Endothelial cell of umbilical vein (primary cell): Measurements from ENCODE around the gene NAA10. TPM values are rescaled to one million over a fixed set of nuclear protein-coding genes. Genes with fewer than 3 reads are reported as not detected.

Source experiments
- BruUV-seq: library from RNA; stranded (reverse); fragments of 400-500 nt; replicated peaks from 2 replicates; lab custom pipeline; 2021; lab: Mats Ljungman, UMichigan
- CTCF ChIA-PET: fragments of 300-600, 350-600 bp; sonication (Branson Sonifier 250); formaldehyde crosslinking; loops from one replicate; lab custom pipeline; 2021; ENCODE audit warnings: antibody characterized with exemption, inconsistent platforms; lab: Charles Lee
- POLR2A ChIA-PET: fragments of 300-600, 350-600 bp; sonication (Branson Sonifier 250); formaldehyde crosslinking; loops from one replicate; lab custom pipeline; 2021; ENCODE audit warnings: antibody characterized with exemption, inconsistent platforms; lab: Charles Lee
- DNase-seq: peaks from one replicate; pipeline ENCODE4 v3.0.0-alpha.2; 2011; ENCODE audit warnings: low read depth, low spot score
- FAIRE-seq: peaks from 2 replicates; lab custom pipeline; 2011; peaks lifted over from hg19 to GRCh38; lab: Jason Lieb, UNC
- H2AFZ ChIP-seq: 2 replicates; pipeline ENCODE4 v1.6.0; 2012; ENCODE audit warnings: low read depth, low read length, control low read depth, inconsistent platforms
- H3K27ac ChIP-seq: 2 replicates; pipeline ENCODE4 v1.5.1; 2011; ENCODE audit warnings: low read depth, mild to moderate bottlenecking, control low read depth, low read length, moderate library complexity; ENCODE audit not compliant: insufficient read depth
- H3K27me3 ChIP-seq, 2 experiments: 2 replicates each; pipeline versions ENCODE4 v1.6.0 to v1.6.1; 2011; ENCODE audit warnings: low read length in 2 of 2, mixed read lengths in 1 of 2; ENCODE audit not compliant: control insufficient read depth in 2 of 2, insufficient read depth in 2 of 2
- H3K36me3 ChIP-seq, 2 experiments: 2 replicates in 1 of 2; 3 replicates in 1 of 2; pipeline ENCODE4 v1.5.1; 2011; ENCODE audit warnings: low read length in 2 of 2, mild to moderate bottlenecking in 1 of 2, moderate library complexity in 1 of 2; ENCODE audit not compliant: control insufficient read depth in 2 of 2, insufficient read depth in 2 of 2; ENCODE audit errors: extremely low read depth in 1 of 2
- H3K4me1 ChIP-seq: 3 replicates; pipeline ENCODE4 v1.5.1; 2011; ENCODE audit warnings: mild to moderate bottlenecking, low read length; ENCODE audit not compliant: control insufficient read depth, insufficient read depth; ENCODE audit errors: extremely low read depth
- H3K4me2 ChIP-seq: 2 replicates; pipeline ENCODE4 v1.6.1; 2011; ENCODE audit warnings: low read length, control low read depth, mixed read lengths; ENCODE audit not compliant: insufficient read depth
- H3K4me3 ChIP-seq, 3 experiments: fragments of 200-600 bp in 1 of 3; sonication (generic), shearing (Covaris generic) in 1 of 3; replicated peaks in 1 of 3; 2 replicates each; pipeline ENCODE4 v1.5.1; 2011 to 2016; ENCODE audit warnings: control low read depth in 3 of 3, low read length in 3 of 3, mild to moderate bottlenecking in 2 of 3, inconsistent platforms in 1 of 3, low read depth in 1 of 3, moderate library complexity in 1 of 3; ENCODE audit not compliant: insufficient read depth in 1 of 3
- H3K79me2 ChIP-seq: 2 replicates; pipeline ENCODE4 v1.6.0; 2012; ENCODE audit warnings: low read length, inconsistent platforms; ENCODE audit not compliant: control insufficient read depth, insufficient read depth
- H3K9ac ChIP-seq: replicated peaks from 2 replicates; pipeline ENCODE3; 2011; ENCODE audit warnings: low read length, control low read depth; ENCODE audit not compliant: insufficient read depth; ENCODE audit errors: extremely low read depth
- H3K9me1 ChIP-seq: replicated peaks from 3 replicates; pipeline ENCODE4 v1.6.0; 2011; ENCODE audit warnings: mild to moderate bottlenecking, low read length; ENCODE audit not compliant: control insufficient read depth, insufficient read depth; ENCODE audit errors: extremely low read depth
- H3K9me3 ChIP-seq: replicated peaks from 2 replicates; pipeline ENCODE4 v1.5.1; 2012; ENCODE audit warnings: low read length, inconsistent platforms; ENCODE audit not compliant: control insufficient read depth, insufficient read depth
- H4K20me1 ChIP-seq: replicated peaks from 2 replicates; pipeline ENCODE3; 2011; ENCODE audit warnings: mild to moderate bottlenecking, low read length; ENCODE audit not compliant: control insufficient read depth, insufficient read depth; ENCODE audit errors: extremely low read depth
- CTCF ChIP-seq, 2 donors: IDR thresholded peaks; 1 replicate in 1 of 2; 2 replicates in 1 of 2; pipeline ENCODE4 v1.5.1; 2011; ENCODE audit warnings: low read length in 2 of 2, mild to moderate bottlenecking in 2 of 2, moderate library complexity in 2 of 2, control low read depth in 1 of 2, inconsistent platforms in 1 of 2, low read depth in 1 of 2; ENCODE audit not compliant: insufficient read depth in 1 of 2; ENCODE audit errors: extremely low read depth in 1 of 2
- EZH2 ChIP-seq: IDR thresholded peaks from 2 replicates; pipeline ENCODE4 v1.6.1; 2012; ENCODE audit warnings: borderline replicate concordance, low read depth, mild to moderate bottlenecking, moderate library complexity, low read length, inconsistent platforms; ENCODE audit not compliant: severe bottlenecking
- FOS ChIP-seq: IDR thresholded peaks from 2 replicates; pipeline ENCODE4 v1.6.1; 2011; ENCODE audit warnings: mild to moderate bottlenecking, low read length, moderate library complexity, borderline replicate concordance; ENCODE audit not compliant: insufficient read depth
- GATA2 ChIP-seq: IDR thresholded peaks from 2 replicates; pipeline ENCODE4 v1.7.0; 2011; ENCODE audit warnings: low read depth, mild to moderate bottlenecking, moderate library complexity, mixed read lengths, low read length; ENCODE audit not compliant: insufficient read length, insufficient read depth
- JUN ChIP-seq: IDR thresholded peaks from 2 replicates; pipeline ENCODE4 v1.6.1; 2011; ENCODE audit warnings: borderline replicate concordance, low read depth; ENCODE audit not compliant: insufficient read length, insufficient read depth
- MAX ChIP-seq: IDR thresholded peaks from 2 replicates; pipeline ENCODE4 v1.6.1; 2011; ENCODE audit not compliant: insufficient read depth, insufficient read length
- MYC ChIP-seq: IDR thresholded peaks from one replicate; pipeline ENCODE4 v1.6.1; 2011; ENCODE audit warnings: mild to moderate bottlenecking, low read depth, low read length
- POLR2A ChIP-seq: IDR thresholded peaks from 2 replicates; pipeline ENCODE4 v1.6.1; 2012; ENCODE audit warnings: low read depth, mild to moderate bottlenecking, control low read depth, low read length
- POLR2AphosphoS5 ChIP-seq: IDR thresholded peaks from 2 replicates; pipeline ENCODE4 v1.6.1; 2012; ENCODE audit warnings: low read depth, mild to moderate bottlenecking, control low read depth, low read length, moderate library complexity; ENCODE audit not compliant: insufficient read depth
- dilution Hi-C: fragments of 300-500 bp; cut with MboI; formaldehyde crosslinking; loops from one replicate; pipeline ENCODE4 v1.15.0; 2019; ENCODE audit warnings: low sequenced_read_pairs; ENCODE audit not compliant: extremely low pct_ligation_motif_present
- intact Hi-C: fragments of 100-400 bp; cut with micrococcal nuclease; formaldehyde crosslinking; loops from one replicate; pipeline ENCODE4 v1.10.0; 2022
- polyA plus RNA-seq, 4 experiments: library from polyadenylated mRNA; depleted of rRNA in 3 of 4; stranded (reverse) in 3 of 4; unstranded in 1 of 4; fragments of >200 nt; gene quantifications; 2 replicates each; pipeline versions ENCODE4 v1.2.1 to v1.2.3, GENCODE V29; 2011 to 2012; ENCODE audit warnings: missing spikeins in 1 of 4
- total RNA-seq: library from RNA; stranded (reverse); gene quantifications from 2 replicates; pipeline ENCODE4 v1.2.3, GENCODE V29; 2021

Gene NAA10
- total and polyA plus RNA-seq, 2 donors (not counting 3 experiments of a cell fraction or from before 2014, with no cell fraction given): 141 to 144 TPM

GRCh38 chrX:153883163-153883843 is 51.5 kb downstream of the NAA10 start:
- Histone ChIP-seq H3K4me1 (no peaks in the 10 kb centered on the region), H3K79me2 (no peaks in the 10 kb centered on the region), H3K9me1 (no peaks in the 10 kb centered on the region), H3K36me3 (no peaks in the 10 kb centered on the region), H3K27ac (no peak overlapping the region), H3K9ac (no peak overlapping the region), H2AFZ (no peak overlapping the region), H3K4me2 (no peak overlapping the region), H4K20me1 (no peaks in the 10 kb centered on the region), H3K27me3 (peaks cover 29 to 38% of the 10 kb centered on the region in 2 experiments), H3K4me3 (no peak overlapping the region), H3K9me3 (no peaks in the 10 kb centered on the region)
- CTCF ChIA-PET: no interaction called here
- POLR2A ChIA-PET: no interaction called here
- TF ChIP-seq EZH2 (no peak), CTCF (IDR thresholded peaks at IDR 0.05; ENCODE audit: extremely low read depth in 1 of 2, insufficient read depth in 1 of 2, low read depth in 1 of 2, low read length in 2 of 2) (no peak), GATA2 (no peak), MAX (no peak), JUN (no peak), POLR2AphosphoS5 (no peak), FOS (no peak), MYC (no peak), POLR2A (no peak)
- no TSS peak for BruUV-seq
- DNase-seq: no peak
- FAIRE-seq: no peak
- intact Hi-C loops (loop anchor here (10.0 kb wide), 1 partner anchor 69 kb away; no protein-coding TSS in a partner anchor), dilution Hi-C loops (no loop called here)
